Glomerular visceral epithelial cell (primary cell): ENCODE results near the gene LRP1B.
"Not testable (repeated sequence)": the region's sequence is repeated elsewhere in the genome, so short reads cannot be mapped to it uniquely, and the experiment has no call there.

Source experiments
- DNase-seq: peaks from one replicate; pipeline ENCODE4 v3.0.0-alpha.2; 2016; ENCODE audit errors: extremely low spot score

LRP1B gene

GRCh38 chr2:140455315-140455714 lies 1675.5 kb downstream of the LRP1B start:
- no peak for DNase-seq

GRCh38 chr2:140454717-140455116 lies 1676.1 kb downstream of the LRP1B start:
- DNase-seq: peak; percentile 60

GRCh38 chr2:140451324-140451723 lies 1679.5 kb downstream of the LRP1B start:
- DNase-seq: no peak

GRCh38 chr2:140442319-140442718 lies 1688.5 kb downstream of the LRP1B start:
- no peak for DNase-seq

- no peak for DNase-seq
Measured at GRCh38 chr2:140440815-140441214, 1690.0 kb downstream of the LRP1B start.

DNA sequence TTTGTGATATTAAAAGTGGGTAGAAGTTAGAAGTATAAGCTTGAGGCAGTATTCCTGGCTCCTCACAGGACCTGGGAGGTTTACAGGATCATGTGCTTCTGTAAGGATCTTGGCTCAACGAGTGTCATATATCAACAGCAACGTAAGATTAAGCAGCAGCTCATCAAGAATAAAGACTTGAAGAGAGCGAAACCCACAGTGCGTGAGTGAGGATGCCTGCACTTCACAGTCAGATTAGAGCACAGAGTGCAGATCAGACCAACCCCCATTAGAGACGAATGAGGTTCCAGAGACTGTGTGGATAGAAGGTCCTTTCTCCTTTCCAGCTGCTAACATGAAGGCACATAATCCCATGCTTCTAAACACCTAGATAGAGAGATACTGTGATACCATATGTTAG lies 1693.9 kb downstream of the LRP1B start:
- DNase-seq: no peak

- not testable (repeated sequence) for DNase-seq
Measured at GRCh38 chr2:140427033-140427432, 1703.8 kb downstream of the LRP1B start.

DNA sequence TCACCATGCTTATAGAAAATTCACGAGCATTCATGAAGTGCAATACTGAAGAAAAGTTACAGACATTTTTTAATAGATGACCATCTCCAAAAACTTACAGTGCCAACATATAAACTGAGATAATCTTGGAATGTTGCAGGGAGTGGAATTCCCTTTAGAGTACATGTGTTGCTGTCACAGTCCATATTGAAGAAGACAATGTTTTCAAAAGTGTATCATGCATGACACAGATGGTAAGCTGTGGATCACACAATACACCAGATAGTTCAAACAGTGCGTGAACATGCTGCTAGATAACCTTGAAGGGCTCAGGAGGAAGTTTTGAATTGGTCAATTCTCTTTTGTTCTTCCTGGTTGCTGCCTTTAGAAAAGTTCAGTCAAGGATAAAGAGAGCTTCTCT lies 1706.3 kb downstream of the LRP1B start:
- DNase-seq: no peak

DNA sequence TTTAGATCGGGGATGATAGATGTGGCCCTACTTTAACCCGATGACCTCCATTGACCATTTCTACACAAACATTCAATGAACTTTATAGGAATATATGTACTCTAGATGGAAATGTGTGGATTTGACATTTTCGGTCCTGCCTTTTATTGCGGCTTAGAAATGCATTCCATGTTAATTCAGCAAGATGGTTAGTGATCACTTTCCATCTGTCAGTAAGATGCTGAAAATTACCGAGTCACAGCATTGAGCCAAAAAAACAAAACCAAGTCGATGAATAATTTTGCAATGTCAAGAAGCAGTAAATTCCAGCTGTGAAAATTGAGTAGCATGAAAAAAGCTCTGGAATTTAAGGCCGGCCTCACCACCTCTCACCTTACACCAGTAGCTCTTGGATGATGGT lies 1708.1 kb downstream of the LRP1B start:
- no peak for DNase-seq

DNA sequence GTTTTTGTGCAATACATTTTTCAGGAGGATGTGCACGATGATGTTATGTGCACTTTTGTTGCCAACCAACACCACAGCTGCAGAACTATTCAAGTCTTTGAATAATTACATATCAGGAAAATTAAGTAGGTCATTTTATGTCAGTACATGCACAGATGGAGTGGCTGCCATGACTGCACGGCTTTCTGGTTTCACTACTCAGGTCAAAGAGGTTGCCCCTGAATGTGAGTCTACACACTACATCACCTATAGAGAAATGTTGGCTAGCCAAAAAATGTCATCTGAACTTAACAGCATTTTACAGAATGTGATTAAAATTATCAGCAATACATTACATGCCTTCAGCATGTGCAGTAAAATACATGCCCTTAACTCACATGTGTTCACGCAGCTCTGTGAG lies 1713.3 kb downstream of the LRP1B start:
- DNase-seq: no peak

DNA sequence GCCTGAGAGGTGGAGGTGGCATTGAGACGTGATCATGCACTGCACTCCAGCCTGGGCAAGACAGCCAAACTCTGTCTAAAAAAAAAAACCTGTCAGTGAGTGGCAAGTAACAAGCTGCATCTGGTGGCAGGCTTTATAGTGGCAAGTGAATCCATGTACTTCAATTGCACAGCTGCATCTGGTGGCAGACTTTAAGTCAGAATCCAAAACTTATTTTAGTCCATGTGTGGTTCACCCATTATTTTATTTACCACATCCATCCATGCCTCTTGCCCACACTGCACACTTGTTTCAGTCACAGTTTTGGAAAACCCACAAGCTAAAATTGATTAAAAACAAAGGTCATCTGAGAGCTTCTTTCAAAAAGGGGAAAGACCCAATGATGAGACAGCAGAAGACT lies 1714.2 kb downstream of the LRP1B start:
- no peak for DNase-seq

GRCh38 chr2:140415035-140415434 lies 1715.8 kb downstream of the LRP1B start:
- not testable (repeated sequence) for DNase-seq

- no peak for DNase-seq
Measured at GRCh38 chr2:140410695-140411094, 1720.1 kb downstream of the LRP1B start.

- no peak for DNase-seq
Measured at GRCh38 chr2:140401056-140401455, 1729.8 kb downstream of the LRP1B start.

DNA sequence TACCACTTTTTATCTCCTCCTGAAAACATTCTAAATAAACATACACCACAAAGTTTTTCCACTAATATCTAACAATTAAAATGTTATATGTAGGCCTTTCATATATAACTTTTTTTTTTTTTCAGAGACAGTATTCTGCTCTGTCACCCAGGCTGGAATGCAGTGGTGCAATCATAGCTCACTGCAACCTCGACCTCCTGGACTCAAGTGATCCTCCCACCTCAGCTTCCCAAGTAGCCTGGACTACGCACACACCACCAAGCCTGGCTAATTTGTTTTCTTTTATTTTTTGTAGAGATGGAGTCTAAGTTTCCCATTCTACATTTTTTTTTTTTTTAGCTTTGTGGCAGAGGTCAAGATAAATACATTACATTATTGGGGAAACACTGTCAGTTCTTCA lies 1738.0 kb downstream of the LRP1B start:
- no peak for DNase-seq

DNA sequence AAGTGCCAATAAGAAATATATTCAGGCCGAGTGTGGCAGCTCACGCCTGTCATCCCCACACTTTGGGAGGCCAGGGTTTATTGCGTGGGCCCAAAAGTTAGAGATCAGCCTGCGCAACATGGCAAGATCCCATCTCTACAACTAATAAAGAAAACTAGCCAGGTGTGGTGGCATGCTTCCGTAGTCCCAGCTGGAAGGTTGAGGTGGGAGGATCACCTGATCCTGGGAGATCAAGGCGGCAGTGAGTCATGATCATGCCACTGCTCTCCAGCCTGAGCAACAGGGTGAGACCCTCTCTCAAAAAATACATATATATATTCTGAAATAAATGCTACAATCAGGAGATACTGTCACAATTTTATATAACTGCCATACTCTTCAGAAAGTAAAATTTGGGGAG lies 1745.9 kb downstream of the LRP1B start:
- no peak for DNase-seq

DNA sequence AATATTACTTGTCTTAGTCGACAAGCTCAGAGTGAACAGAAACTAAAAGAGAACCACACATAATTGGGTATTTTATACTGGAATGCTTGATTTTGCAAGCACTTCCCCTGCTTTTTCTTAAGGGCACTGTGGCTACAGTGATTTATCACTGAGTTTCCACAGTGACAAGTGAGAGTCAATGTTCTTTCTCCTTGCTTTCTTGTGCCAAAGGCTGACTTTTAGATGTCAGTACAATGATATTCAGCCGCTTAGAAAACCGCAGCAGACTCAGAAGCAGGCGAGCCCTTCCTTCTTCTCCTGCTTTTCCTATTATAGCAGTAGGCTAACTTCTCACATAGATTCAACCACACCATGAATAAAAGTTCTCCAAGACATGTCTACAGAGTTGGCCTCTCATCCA lies 1747.0 kb downstream of the LRP1B start:
- no peak for DNase-seq

GRCh38 chr2:140376686-140377085 lies 1754.1 kb downstream of the LRP1B start:
- DNase-seq: no peak

GRCh38 chr2:140363131-140363530 lies 1767.7 kb downstream of the LRP1B start:
- no peak for DNase-seq

GRCh38 chr2:140362361-140362760 lies 1768.5 kb downstream of the LRP1B start:
- no peak for DNase-seq

DNA sequence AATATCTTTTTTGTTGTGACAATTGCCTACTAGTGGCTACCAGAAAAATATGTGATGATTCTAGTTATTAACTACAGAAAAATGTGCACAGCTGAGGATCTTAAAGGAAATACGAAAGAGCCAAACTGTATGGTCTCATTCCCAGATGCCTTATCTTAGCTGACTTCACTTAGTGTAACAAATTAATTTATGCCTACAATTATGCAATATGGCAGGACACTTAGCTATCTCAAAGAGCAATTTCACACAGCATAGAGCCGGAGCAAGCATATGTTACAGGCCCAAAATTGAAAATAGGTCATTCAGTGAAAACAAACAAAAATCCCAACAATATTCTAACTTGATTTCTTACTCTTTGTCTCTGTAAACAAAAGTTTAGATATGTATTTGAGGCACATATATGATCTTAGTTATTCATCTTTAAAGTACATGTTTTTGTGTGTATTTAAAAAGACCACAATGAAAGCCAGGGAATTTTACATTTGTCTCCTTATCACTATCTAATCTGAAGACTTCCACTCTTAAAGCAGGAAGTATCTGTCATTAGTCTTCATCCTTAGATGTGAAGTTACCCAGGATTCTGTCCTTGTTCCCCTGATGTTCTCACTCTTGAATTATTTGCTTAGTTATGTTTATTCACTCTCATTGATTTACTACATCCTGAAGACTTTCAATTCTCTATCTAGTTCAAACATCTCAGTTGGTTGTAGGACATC lies 1771.6 kb downstream of the LRP1B start:
- DNase-seq: no peak

DNA sequence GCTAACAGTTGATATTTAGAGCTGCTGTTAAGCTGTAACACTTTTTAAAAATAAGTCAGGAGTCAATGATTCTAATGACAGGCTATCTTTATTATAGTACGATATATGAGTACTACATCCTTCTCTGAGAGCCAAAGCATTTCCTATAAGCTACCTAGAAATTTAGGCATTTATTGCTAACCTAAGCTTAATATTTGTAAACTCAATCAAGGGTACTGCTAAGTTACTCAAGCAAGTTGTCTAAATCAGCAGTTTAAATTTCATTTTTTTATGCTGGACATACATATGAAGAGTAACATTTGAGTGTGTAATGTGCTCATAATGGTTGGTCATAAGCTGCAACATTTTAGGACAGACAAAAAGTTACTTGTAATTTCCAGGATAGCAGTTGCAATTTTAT lies 1774.1 kb downstream of the LRP1B start:
- DNase-seq: no peak

DNA sequence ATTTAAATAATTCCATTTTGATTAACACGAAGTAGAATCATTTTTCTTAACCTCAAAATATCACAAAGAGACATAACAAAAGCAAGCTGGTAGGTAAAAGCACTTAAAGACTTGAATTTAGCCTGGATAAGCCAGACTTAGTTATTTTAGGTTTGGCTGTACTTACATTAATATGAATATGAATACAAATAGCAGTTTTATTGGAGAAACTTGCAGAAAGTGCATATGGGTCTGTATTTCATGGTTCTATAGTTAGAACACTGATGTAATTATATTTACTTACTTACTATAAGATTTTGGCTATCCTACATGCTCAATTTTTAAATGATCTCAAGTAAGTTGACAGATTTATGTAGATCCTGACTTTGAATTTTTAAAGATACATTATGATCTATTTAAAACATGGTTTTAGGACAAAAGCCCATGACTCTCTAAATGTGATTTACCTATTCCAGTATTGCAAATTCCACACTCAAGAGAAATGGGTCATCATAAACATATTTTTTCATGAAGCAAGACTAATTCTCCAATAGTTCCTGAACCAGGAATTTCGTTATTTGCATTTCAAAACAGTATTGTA lies 1775.2 kb downstream of the LRP1B start:
- DNase-seq: no peak

- no peak for DNase-seq
Measured at GRCh38 chr2:140354544-140354943, 1776.3 kb downstream of the LRP1B start.
